Liver (tissue), 9 donors: Measurements from ENCODE around the gene CELSR1. TPM values are rescaled to one million over a fixed set of nuclear protein-coding genes. Genes with fewer than 3 reads are reported as not detected.

Source experiments
- DNase-seq: peaks from one replicate; pipeline ENCODE4 v3.0.0-alpha.2; 2017; ENCODE audit warnings: low spot score
- H3K27ac ChIP-seq, 2 donors: one replicate each; pipeline ENCODE4 v1.7.0; 2013; ENCODE audit warnings: inconsistent platforms in 2 of 2, low read length in 2 of 2, control low read depth in 1 of 2, low read depth in 1 of 2, mild to moderate bottlenecking in 1 of 2
- H3K27me3 ChIP-seq, 4 donors: one replicate each; pipeline versions ENCODE4 v1.6.1 to v1.7.0; 2013; ENCODE audit warnings: low read length in 3 of 4, inconsistent platforms in 1 of 4, mild to moderate bottlenecking in 1 of 4, moderate library complexity in 1 of 4; ENCODE audit not compliant: control insufficient read depth in 4 of 4, insufficient read depth in 4 of 4
- H3K36me3 ChIP-seq, 4 donors: one replicate each; pipeline versions ENCODE4 v1.6.1 to v1.7.0; 2013; ENCODE audit warnings: low read length in 3 of 4, mild to moderate bottlenecking in 3 of 4, low read depth in 1 of 4, moderate library complexity in 1 of 4; ENCODE audit not compliant: control insufficient read depth in 4 of 4, insufficient read depth in 3 of 4
- H3K4me1 ChIP-seq, 4 donors: one replicate each; pipeline versions ENCODE4 v1.6.1 to v1.7.0; 2013; ENCODE audit warnings: low read length in 3 of 4, mild to moderate bottlenecking in 3 of 4, moderate library complexity in 1 of 4; ENCODE audit not compliant: control insufficient read depth in 4 of 4, insufficient read depth in 4 of 4
- H3K4me3 ChIP-seq, 3 donors: one replicate each; pipeline versions ENCODE4 v1.6.1 to v1.7.0; 2013; ENCODE audit warnings: low read length in 3 of 3, control low read depth in 1 of 3, low read depth in 1 of 3, mild to moderate bottlenecking in 1 of 3
- H3K9ac ChIP-seq, 2 donors: one replicate each; pipeline ENCODE4 v1.7.0; 2013; ENCODE audit warnings: low read length in 2 of 2, mild to moderate bottlenecking in 2 of 2, moderate library complexity in 2 of 2, control low read depth in 1 of 2, low read depth in 1 of 2
- H3K9me3 ChIP-seq, 4 donors: one replicate each; pipeline versions ENCODE4 v1.6.1 to v1.7.0; 2013; ENCODE audit warnings: low read length in 3 of 4; ENCODE audit not compliant: control insufficient read depth in 4 of 4
- ATF3 ChIP-seq: IDR thresholded peaks from 2 replicates; pipeline ENCODE4 v1.6.1; 2016; ENCODE audit warnings: antibody characterized with exemption
- CTCF ChIP-seq: fragments of 150-350 bp; IDR thresholded peaks from 2 replicates; pipeline ENCODE4 v1.5.1; 2017; ENCODE audit warnings: improper control_type of control experiment, low read depth, low read length; ENCODE audit not compliant: missing input control
- EGR1 ChIP-seq, 2 donors: IDR thresholded peaks; 2 replicates each; pipeline ENCODE4 v1.6.1; 2016 to 2018; ENCODE audit warnings: antibody characterized with exemption in 2 of 2, low read depth in 2 of 2
- FOXA1 ChIP-seq: IDR thresholded peaks from 2 replicates; pipeline ENCODE4 v1.6.1; 2016; ENCODE audit warnings: antibody characterized with exemption
- FOXA2 ChIP-seq: IDR thresholded peaks from 2 replicates; pipeline ENCODE4 v1.6.1; 2016; ENCODE audit warnings: antibody characterized with exemption
- GABPA ChIP-seq, 2 donors: IDR thresholded peaks in 1 of 2; conservative IDR thresholded peaks in 1 of 2; 2 replicates each; pipeline ENCODE4 v1.6.1; 2016; ENCODE audit warnings: antibody characterized with exemption in 2 of 2, mild to moderate bottlenecking in 1 of 2, moderate library complexity in 1 of 2
- HNF4G ChIP-seq: IDR thresholded peaks from 2 replicates; pipeline ENCODE4 v1.6.1; 2016; ENCODE audit warnings: antibody characterized with exemption
- JUND ChIP-seq, 2 donors: IDR thresholded peaks; 2 replicates each; pipeline ENCODE4 v1.6.1; 2016; ENCODE audit warnings: antibody characterized with exemption in 2 of 2
- NR2F2 ChIP-seq: IDR thresholded peaks from 2 replicates; pipeline ENCODE4 v1.6.1; 2016; ENCODE audit warnings: antibody characterized with exemption
- RAD21 ChIP-seq, 2 donors: IDR thresholded peaks; 2 replicates each; pipeline ENCODE4 v1.6.1; 2016; ENCODE audit warnings: antibody characterized with exemption in 2 of 2, mild to moderate bottlenecking in 2 of 2
- REST ChIP-seq: IDR thresholded peaks from 2 replicates; pipeline ENCODE4 v1.6.1; 2016; ENCODE audit warnings: antibody characterized with exemption, mild to moderate bottlenecking
- RXRA ChIP-seq, 2 donors: IDR thresholded peaks; 2 replicates each; pipeline ENCODE4 v1.6.1; 2017 to 2018; ENCODE audit warnings: antibody characterized with exemption in 2 of 2, mild to moderate bottlenecking in 1 of 2
- SP1 ChIP-seq: IDR thresholded peaks from 2 replicates; pipeline ENCODE4 v1.6.1; 2018; ENCODE audit warnings: antibody characterized with exemption, mild to moderate bottlenecking
- TAF1 ChIP-seq: conservative IDR thresholded peaks from 2 replicates; pipeline ENCODE4 v1.6.1; 2016; ENCODE audit warnings: antibody characterized with exemption, mild to moderate bottlenecking
- YY1 ChIP-seq: IDR thresholded peaks from 2 replicates; pipeline ENCODE4 v1.6.1; 2016; ENCODE audit warnings: antibody characterized with exemption, mild to moderate bottlenecking
- ZBTB33 ChIP-seq: IDR thresholded peaks from 2 replicates; pipeline ENCODE4 v1.6.1; 2016; ENCODE audit warnings: antibody characterized with exemption
- WGBS: extraction: QIAGEN DNeasy Blood & Tissue Kit; methylation state at CpG from one replicate; pipeline ENCODE4 v1.1.7; 2013; 5-methylcytosine and 5-hydroxymethylcytosine counted together
- polyA plus RNA-seq, 2 donors: library from polyadenylated mRNA; stranded (reverse) in 1 of 2; unstranded in 1 of 2; fragments of 200-250 nt in 1 of 2; fragments of >200 nt in 1 of 2; fragmentation: Nextera tagmentation in 1 of 2; extraction: Ambion mirVana in 1 of 2; gene quantifications; one replicate each; pipeline versions ENCODE4 v1.2.1 to v1.2.3, GENCODE V29; 2013 to 2015
- total RNA-seq, 2 donors: library from RNA; depleted of rRNA; stranded (reverse); fragments of >200 nt; gene quantifications; one replicate each; pipeline ENCODE4 v1.2.3, GENCODE V29; 2014
- donor health status: healthy.
- donor health status: healthy.
- donor health status: healthy.
- donor health status: healthy.
- donor health status: healthy.

CELSR1 gene
- total and polyA plus RNA-seq, 4 donors, result 0.37 to 1.6 (median 1.3) TPM

GRCh38 chr22:46331496-46331895 is 205.9 kb downstream of the CELSR1 start:
- Histone ChIP-seq H3K9ac (no peak overlapping the region), H3K27me3 (no peaks in the 10 kb centered on the region), H3K4me1 (peaks cover 0 to 3% (median under 1%) of the 10 kb centered on the region in 4 donors), H3K4me3 (no peak overlapping the region), H3K27ac (no peak overlapping the region), H3K9me3 (no peaks in the 10 kb centered on the region), H3K36me3 (no peaks in the 10 kb centered on the region)
- TF ChIP-seq REST (no peak), EGR1 (IDR thresholded peaks at IDR 0.05; ENCODE audit: low read depth in 2 of 2) (no peak), RXRA (IDR thresholded peaks at IDR 0.05) (no peak), YY1 (no peak), RAD21 (IDR thresholded peaks at IDR 0.05) (no peak), FOXA2 (no peak), CTCF (no peak), NR2F2 (no peak), TAF1 (no peak), HNF4G (no peak), SP1 (no peak), GABPA (IDR thresholded peaks at IDR 0.05 in 1 of 2, conservative IDR thresholded peaks at IDR 0.05 in 1 of 2) (no peak), FOXA1 (no peak)
- WGBS, result 98% methylated on average over 23 of the region's 23 CpGs
- no peak for DNase-seq

- no peak overlapping the region for H3K4me3 ChIP-seq
- H3K27me3 ChIP-seq, result no peaks in the 10 kb centered on the region
- no peaks in the 10 kb centered on the region for H3K9me3 ChIP-seq
- DNase-seq, result no peak
- no peaks in the 10 kb centered on the region for H3K36me3 ChIP-seq
- H3K9ac ChIP-seq, result no peak overlapping the region
- H3K4me1 ChIP-seq, result no peaks in the 10 kb centered on the region
- no peak overlapping the region for H3K27ac ChIP-seq
- over 99% methylated on average over 4 of the region's 4 CpGs for WGBS
- TF ChIP-seq ZBTB33 (no peak), ATF3 (no peak), JUND (IDR thresholded peaks at IDR 0.05) (no peak), FOXA2 (no peak), TAF1 (no peak), RXRA (IDR thresholded peaks at IDR 0.05) (no peak), EGR1 (IDR thresholded peaks at IDR 0.05; ENCODE audit: low read depth in 2 of 2) (no peak), REST (no peak)
Observed at GRCh38 chr22:46330426-46330825, 207.0 kb downstream of the CELSR1 start.
